NCI-H2029 treated with DMSO at 0.1 percent for 48 hours (cell line): ENCODE measurements around the gene C21orf58.

ENCODE experiments used
- DNase-seq: peaks from one replicate; lab custom pipeline; 2025; lab: John Stamatoyannopoulos, UW

Gene C21orf58

DNA sequence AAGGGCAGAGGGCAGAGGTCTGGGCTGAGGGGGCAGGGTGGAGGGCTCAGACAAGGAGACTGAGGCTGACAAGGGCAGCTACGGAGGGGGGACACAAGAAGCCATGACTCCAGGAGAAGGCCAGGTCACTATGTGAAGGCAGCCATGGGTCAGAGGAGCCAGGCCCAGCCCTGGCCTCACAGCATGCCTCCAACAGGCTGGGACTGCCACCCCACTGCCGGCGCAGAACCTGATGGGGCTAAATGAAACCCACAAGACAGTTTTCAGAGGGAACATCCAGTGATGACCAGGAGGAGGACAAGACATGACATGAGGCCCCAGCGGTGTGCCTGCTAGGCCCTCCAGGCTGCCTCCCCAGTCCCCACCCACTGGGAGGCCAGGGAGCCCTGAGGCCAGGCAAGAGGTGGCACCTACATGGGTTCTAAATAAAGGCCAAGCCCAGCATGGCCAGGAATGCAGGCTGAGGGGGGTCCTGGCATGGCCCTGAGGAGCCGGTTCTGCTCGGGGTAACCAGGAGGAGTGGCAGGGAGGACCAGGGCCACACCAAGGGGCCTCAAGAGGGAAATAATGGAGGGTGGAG, 67.8 kb downstream of the C21orf58 start:
- DNase-seq = no peak

DNA sequence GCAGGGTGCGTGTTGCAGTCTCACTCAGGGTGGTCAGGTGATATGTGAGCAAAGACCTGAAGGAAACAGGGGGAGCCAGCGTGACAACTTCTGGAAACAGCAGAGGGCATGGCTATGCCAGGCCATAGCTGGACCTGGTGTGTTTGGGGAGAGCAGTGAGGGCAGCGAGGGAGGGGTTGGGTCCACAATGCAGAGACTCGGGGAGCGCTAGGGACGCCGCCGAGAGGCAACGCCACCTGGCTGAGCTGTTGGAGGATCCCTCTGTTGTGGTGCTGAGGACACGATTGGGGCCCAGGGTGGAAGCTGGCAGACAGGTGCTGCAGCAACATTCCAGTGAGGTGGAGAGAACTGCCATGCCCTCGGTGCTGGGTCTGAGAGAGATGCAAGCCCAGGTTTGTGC, 68.5 kb downstream of the C21orf58 start:
- DNase-seq = no peak

DNA sequence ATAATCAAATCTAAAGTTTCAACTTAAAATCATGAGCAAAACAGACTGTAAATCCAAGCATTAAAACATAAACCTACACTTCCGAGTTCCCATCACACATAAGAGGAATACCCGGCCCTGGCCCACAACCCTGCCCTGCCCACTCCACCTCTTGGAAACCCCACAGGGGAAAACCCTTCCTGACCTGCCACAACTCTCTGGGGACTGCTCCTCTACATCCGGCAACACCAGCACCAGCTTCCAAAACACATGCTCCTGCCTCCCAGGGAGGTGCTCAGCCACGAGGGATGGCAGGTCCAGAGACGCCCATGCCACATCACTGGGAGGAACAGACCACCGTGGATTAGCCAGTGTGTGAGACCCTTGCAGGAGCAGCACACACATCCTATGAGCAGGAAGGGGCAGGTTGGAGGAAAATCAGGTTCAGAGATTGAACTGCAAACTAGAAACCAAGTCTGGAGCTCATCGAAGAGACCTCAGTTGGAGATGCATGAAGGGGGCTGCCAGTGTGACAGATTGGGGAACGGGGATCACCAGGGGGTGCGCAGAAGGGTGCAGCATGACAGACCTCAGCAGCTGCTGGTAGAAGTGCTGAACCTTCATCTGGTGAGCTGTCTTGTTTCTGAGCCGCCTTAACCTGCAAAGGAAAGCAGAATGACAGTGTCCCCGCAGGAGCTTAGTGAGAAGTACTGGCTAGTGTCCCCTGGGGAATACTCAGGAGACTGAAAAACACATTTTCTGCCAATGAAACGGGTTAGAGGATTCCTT, 69.3 kb downstream of the C21orf58 start:
- DNase-seq = no peak

DNA sequence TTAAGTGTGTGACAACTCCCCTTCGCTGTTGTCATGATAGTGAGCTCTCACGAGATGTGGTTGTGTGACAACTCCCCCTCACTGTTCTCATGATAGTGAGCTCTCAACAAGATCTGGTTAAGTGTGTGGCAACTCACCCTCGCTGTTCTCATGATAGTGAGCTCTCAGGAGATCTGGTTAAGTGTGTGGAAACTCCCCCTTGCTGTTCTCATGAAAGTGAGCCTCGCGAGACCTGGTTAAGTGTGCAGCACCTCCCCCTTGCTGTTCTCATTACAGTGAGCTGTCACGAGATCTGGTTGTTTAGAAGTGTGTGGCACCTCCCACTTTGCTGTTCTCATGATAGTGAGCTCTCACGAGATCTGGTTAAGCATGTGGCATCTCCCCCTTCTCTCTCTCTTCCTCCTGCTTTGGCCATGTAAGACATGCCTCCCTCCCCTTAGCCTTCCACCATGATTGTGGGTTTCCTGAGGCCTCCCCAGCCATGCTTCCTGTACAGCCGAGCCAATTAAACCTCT, 70.0 kb downstream of the C21orf58 start:
- DNase-seq = no peak

DNA sequence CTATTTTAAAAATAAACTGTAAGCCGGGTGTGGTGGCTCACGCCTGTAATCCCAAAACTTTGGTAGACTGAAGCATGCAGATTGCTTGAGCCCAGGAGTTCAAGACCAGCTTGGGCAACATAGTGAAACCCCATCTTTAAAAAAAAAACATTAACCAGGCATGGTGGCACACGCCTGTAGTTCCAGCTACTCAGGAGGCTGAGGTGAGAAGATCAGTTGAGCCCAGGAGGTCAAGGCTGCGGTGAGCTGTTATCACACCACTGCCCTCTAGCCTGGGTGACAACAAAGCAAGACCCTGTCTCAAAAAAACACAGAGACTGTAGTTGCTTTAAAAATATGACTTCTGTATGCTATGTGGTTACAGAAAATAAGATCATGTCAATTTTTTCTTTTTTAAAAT, 70.8 kb downstream of the C21orf58 start:
- no peak for DNase-seq
